HG02588 (cell line): ENCODE measurements around the gene CENPQ.

ENCODE experiments used
- ATAC-seq: cut with Tn5 transposase; IDR thresholded peaks from one replicate; pipeline ENCODE4 v1.9.1; 2021; ENCODE audit warnings: mild to moderate bottlenecking, moderate library complexity; ENCODE audit not compliant: unreplicated experiment

The CENPQ gene

GRCh38 chr6:49504666-49505065 is 41.5 kb downstream of the CENPQ start:
- ATAC-seq, result no peak

DNA sequence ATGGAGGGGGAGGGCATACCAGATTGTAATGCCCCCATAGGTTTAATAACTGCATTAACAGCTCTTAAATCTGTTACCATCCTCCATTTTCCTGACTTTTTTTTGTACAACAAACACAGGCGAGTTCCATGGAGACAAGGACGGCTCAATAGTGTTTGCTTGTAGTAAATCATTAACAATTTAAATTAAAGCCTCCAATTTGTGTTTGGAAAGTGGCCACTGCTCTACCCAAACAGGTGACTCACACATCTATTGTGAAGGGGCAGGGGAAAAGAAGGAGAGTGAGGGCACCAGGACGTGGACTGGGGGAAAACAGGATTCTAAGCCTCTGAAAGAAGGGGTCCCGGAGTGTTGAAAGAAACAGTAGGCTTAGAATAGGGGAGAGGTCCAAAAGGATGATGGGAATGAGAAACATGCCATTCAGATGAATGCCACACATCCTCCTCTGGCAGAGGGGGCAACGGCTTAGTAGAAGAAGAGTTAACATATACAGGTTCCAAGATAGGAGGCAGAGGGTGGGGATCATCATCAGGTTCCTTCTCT is 43.5 kb downstream of the CENPQ start:
- no peak for ATAC-seq

GRCh38 chr6:49509342-49509741 is 46.2 kb downstream of the CENPQ start:
- no peak for ATAC-seq

DNA sequence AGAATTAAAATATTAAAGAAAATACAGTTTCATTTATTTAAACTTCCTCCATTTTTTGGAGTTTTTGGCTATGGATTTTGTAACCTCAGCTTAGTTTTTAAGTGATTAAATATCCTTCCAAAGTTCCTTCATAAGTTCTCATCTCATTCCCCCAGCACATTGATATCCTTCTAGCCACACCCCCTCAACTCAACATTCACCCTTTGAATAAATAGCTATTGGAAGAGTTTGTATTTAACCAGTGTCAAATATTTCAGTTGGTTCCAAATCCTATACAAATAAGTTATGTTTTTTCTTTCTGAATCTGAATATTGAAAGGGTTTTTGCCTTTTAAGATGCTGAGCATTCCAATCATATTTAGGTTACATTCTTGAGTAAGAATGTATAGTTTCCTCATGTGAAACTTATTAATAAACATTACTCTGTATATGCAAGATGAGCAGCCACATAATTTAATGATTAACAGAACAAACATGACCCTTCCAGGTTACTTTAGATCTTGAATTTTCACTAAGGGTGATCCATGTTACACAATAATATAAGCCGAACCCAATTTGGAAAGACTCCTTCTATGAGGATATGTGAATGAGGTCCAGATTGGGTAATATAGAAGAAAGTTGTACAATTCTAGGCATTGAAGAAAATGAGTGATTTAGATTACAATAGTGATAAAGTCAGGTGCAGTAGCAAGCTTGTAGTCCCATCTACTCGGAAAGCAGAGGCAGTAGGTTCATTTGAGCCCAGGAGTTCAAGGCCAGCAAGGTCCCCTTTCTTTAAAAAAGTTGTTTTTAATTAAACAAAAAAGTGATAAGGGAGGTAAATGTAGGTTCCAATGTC is 50.2 kb downstream of the CENPQ start:
- no peak for ATAC-seq

- no peak for ATAC-seq
These were observed 51.7 kb downstream of the CENPQ start for GRCh38 chr6:49514571-49515484.

DNA sequence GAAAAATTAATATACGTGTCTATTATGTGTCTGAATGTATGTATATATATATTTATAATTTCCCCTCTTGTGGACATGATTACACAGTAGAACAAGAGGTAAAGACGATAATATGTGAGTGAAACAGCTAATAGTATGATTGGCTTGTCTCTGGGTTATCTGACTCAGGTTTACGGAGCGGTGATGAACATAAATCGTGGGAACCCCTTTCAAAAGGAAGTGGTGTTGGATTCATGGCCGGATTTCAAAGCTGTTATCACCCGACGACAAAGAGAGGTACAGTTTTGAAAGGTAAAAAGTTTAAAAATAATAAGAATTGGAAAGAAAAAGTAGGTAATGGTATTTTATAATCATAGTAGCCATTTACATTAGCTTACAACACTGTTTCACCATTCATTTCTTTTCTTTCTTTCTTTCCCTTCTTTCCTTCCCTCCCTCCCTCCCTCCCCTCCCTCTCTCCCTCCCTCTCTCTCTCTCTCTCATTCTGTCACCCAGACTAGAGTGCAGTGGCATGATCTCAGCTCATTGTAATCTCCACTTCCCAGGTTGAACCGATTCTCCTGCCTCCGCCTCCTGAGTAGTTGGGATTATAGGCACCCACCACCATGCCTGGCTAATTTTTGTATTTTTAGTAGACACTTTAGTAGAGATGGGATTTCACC is 52.4 kb downstream of the CENPQ start:
- ATAC-seq, result no peak

GRCh38 chr6:49516147-49516505 is 53.0 kb downstream of the CENPQ start:
- no peak for ATAC-seq

GRCh38 chr6:49517919-49518318 is 54.7 kb downstream of the CENPQ start:
- no peak for ATAC-seq

GRCh38 chr6:49519660-49520059 is 56.5 kb downstream of the CENPQ start:
- ATAC-seq, result peak; percentile 85

DNA sequence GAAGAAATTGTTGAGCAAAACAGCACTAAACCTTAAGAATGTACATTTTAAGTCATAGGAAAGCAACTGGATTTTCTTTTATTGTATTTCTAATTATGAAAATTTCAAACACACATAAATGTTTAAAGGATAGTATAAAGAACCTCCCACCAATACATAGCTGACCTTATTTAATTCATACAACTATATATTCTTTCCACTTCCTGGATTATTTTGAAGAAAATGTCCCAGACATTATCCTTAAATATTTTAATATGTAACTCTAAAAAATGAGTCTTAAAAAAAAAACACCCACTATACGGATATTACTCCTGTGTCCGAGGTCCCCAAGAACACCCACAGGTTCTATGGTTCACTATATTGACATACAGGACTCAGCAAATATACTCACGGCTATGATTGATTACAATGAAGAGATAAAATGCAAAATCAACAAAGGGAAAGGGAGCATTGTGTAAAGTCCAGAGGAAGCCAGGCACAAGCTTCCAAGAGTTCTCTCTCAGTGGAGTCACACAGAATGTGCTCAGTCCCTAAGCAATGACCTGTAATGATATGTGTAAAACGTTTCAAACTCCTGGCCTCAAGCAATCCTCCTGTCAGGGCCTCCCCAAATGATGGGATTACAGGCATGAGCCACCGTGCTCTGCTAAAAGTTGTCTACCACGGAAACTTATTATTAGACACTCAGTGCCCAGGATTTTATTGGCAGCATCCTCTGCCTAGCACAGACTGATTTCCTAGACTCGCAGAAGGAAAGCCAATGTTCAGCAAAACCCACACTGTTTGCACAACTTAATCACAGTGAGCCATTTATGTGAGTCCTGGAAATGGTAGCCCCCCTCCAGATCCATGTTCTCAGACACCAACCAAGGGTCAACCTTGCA is 59.8 kb downstream of the CENPQ start:
- ATAC-seq, result no peak

DNA sequence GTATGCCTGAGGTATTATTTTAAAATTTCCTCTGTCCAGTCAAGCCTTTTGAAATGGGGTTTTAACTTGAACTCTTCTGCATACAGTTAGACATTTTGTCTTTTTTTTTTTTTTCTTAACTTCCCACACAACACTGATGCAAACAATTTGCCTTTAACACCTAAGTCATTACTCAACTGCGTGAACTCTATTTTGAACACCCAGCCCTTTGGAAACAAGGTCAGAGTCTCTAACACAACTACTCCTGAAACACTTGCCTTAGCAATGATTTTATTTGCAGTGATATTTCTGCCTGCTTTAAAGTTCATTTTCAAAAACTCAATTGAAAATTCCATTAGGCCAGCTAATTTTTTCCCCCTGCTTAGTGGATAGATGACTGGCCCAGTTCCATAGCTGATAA is 60.7 kb downstream of the CENPQ start:
- ATAC-seq, result no peak

DNA sequence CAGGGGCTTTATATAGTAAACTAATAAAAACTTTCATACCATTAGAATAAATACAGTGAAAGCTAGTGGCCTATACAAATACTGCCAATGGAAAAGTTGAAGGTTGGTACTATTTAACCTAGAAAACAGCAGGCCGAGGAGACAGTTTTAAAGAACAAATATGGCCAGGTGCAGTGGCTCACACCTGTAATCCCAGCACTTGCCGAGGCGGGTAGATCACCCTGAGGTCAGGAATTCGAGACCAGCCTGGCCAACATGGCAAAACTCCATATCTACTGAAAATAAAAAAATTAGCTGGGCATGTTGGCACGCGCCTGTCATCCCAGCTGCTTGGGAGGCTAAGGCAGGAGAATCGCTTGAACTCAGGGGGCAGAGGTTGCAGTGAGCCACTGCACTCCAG is 61.4 kb downstream of the CENPQ start:
- no peak for ATAC-seq

DNA sequence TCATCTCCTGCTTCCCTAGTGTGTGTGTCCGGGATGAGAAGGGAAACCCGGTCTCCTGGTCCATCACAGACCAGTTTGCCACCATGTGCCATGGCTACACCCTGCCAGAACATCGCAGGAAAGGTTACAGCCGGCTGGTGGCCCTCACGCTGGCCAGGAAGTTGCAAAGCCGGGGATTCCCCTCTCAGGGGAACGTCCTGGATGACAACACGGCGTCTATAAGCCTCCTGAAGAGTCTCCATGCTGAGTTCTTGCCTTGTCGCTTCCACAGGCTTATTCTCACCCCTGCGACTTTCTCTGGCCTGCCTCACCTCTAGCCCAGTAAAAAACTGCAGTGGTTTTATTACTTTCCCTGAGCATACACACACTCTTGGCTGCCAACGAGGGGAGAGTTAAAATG is 63.4 kb downstream of the CENPQ start:
- ATAC-seq, result no peak

GRCh38 chr6:49527320-49527719 is 64.2 kb downstream of the CENPQ start:
- ATAC-seq, result no peak

DNA sequence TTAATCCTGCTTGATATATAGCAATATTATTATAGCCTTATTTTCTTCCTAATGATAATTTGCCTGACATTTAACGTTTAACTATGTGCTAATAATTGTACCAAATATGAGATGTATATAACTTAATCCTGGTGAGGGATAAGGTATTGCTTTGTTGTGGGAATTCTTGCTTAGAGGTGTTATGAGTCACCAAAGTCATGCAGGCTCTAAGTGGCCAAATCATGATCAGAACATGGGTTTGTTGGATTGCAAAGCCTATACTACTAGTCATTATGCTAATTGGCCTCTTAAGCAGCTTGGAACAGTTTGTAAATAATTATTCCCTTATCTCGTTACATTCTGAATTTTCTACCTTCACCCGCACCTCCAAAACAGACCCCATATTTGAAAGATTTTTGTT is 65.4 kb downstream of the CENPQ start:
- no peak for ATAC-seq

DNA sequence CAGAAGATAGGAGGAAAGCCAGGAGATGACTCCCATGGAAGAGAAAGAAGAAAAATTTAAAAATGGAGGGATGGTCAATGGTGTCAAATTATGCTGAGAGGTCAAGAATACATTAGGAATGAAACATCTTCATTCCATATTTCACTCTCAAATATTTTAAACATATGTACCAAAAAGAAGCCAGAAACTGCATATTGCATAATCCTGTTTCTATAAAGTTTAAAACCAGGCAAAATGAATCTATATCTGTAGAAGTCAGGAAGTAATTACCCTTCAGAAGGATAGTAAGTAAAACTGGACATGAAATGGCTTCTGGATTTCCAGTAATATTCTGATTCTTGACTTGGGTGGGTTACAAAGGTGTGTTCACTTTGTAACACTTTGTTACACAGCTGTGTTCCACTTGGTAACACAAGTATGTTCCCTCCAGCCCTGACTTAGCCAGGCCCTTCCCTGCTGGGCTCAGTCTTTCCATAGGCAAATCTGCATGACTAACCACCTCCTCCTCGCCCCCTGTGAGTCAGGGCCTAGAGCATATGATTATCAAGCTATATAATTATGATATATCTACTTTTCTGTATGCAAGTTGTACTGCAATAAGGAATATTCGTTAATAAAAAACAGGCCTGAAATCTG is 67.1 kb downstream of the CENPQ start:
- ATAC-seq, result no peak

GRCh38 chr6:49531774-49532569 is 68.8 kb downstream of the CENPQ start:
- peak; percentile 88 for ATAC-seq

DNA sequence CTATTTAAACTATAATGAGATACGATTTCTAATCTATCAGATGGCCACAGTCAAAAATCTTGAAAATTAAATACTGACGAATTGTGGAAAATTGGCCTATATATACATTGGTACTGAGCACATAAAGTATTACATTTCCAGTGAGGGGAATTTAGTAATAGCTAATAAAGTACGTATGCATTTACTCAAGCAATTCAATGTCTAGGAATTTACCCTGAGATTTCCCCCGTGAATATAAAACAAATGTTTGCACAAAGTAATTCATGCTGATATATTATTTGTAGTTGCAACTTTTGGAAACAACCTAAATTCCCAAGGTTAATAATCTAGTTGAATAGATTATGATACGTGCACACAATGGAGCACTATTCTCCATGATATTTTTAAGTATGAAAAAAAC is 72.6 kb downstream of the CENPQ start:
- no peak for ATAC-seq

DNA sequence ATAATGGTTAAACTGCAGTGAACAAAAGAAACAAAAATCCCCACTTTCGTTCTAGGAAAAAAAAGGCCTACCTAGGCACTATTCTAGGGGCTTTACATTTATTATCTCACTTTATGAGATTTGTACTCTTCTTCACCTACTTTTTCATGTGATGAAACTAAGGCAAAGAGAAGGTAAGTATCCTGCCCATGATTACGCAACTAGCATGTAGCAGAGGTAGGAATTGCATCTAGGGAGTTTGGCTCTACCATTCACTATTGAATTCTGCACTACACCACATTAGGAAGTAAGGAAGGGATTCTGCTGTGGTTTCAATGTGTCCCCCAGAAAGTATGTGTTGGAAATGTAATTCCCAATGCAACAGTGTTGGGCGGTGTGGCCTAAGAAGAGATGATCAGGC is 75.9 kb downstream of the CENPQ start:
- ATAC-seq, result no peak
